Heart left ventricle (tissue), 13 donors: ENCODE results near the gene KRT80.

Source experiments
- POLR2A ChIP-seq, 2 donors: fragments of 450-650 bp; IDR thresholded peaks; one replicate each; pipeline ENCODE4 v1.6.1; 2017; ENCODE audit warnings: antibody characterized with exemption in 2 of 2, mild to moderate bottlenecking in 2 of 2, moderate library complexity in 2 of 2
- TF ChIP-seq, protein P1 (sequence below), 12 donors: fragments of 200-600 bp; sonication (generic) in 4 of 12; IDR thresholded peaks; one replicate each; pipeline versions ENCODE4 v1.5.0 to v1.8.0; 2018 to 2022; ENCODE audit warnings: antibody characterized with exemption in 12 of 12, mild to moderate bottlenecking in 5 of 12
- donor health status: ischemic (EF 13 %, LVEDD 7.1; RV severe dilation, severe dysfunction).
- donor health status: DM: no; HTN: yes; CAD: no.
- donor health status: DM: no; HTN: no; CAD: no.
- donor health status: ischemic (EF 25% LVEDD 6.9; RV normal size, moderate dysfunction).
- donor health status: ischemic (EF 25% LVEDD 5.7; RV mildly dilated, moderate dysfunction).
- donor health status: ischemic (EF 35%, LVEDD 5.7; RV mildly dilated, moderate dysfunction).
- donor health status: nonischemic (EF 11% LVEDD 7.7; RV severe dilation, severe dysfunction).
- donor health status: DM: yes; HTN: yes; CAD: no.
- donor health status: PGD.
- donor health status: ischemic (EF 29% LVEDD 5.4; RV normal size, mild dysfunction).
- donor health status: nonischemic (EF 23%, LVEDD 6.1; RV moderate dilation, normal function).

DNA sequence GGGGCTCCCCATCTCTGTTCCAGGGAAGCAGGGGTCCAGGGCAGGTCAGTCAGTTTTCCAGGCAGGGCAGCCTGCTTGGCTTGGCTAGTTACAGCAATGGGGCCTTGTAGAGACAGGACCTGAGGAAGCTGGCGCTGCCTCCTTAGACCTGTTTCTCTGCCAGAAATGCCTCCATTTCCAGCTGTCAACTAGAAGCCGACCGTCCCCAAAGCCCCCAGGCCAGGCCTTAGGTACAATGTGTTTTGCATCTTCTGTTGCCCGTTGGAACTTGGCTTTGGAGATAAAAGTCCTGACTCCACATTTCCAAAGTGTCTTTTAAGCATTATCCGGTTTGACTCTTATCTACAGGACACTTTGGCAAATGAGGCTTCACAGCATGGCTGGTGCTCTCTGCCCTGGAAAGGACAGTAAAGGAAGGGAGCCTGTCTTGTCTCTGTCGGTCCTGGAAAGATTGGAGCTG is 42.6 kb downstream of the KRT80 start:
- no peak for TF ChIP-seq POLR2A (IDR thresholded peaks at IDR 0.05)
- TF ChIP-seq, protein P1, sequence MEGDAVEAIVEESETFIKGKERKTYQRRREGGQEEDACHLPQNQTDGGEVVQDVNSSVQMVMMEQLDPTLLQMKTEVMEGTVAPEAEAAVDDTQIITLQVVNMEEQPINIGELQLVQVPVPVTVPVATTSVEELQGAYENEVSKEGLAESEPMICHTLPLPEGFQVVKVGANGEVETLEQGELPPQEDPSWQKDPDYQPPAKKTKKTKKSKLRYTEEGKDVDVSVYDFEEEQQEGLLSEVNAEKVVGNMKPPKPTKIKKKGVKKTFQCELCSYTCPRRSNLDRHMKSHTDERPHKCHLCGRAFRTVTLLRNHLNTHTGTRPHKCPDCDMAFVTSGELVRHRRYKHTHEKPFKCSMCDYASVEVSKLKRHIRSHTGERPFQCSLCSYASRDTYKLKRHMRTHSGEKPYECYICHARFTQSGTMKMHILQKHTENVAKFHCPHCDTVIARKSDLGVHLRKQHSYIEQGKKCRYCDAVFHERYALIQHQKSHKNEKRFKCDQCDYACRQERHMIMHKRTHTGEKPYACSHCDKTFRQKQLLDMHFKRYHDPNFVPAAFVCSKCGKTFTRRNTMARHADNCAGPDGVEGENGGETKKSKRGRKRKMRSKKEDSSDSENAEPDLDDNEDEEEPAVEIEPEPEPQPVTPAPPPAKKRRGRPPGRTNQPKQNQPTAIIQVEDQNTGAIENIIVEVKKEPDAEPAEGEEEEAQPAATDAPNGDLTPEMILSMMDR (IDR thresholded peaks at IDR 0.05), result no peak
